Heart left ventricle (tissue), 13 donors: ENCODE results near the gene RPS14.

Source experiments
- CTCF ChIP-seq, 12 donors: fragments of 200-600 bp; sonication (generic) in 4 of 12; IDR thresholded peaks; one replicate each; pipeline versions ENCODE4 v1.5.0 to v1.8.0; 2018 to 2022; ENCODE audit warnings: antibody characterized with exemption in 12 of 12, mild to moderate bottlenecking in 5 of 12
- POLR2A ChIP-seq, 2 donors: fragments of 450-650 bp; IDR thresholded peaks; one replicate each; pipeline ENCODE4 v1.6.1; 2017; ENCODE audit warnings: antibody characterized with exemption in 2 of 2, mild to moderate bottlenecking in 2 of 2, moderate library complexity in 2 of 2
- donor health status: ischemic (EF 13 %, LVEDD 7.1; RV severe dilation, severe dysfunction).
- donor health status: DM: no; HTN: yes; CAD: no.
- donor health status: DM: no; HTN: no; CAD: no.
- donor health status: ischemic (EF 25% LVEDD 6.9; RV normal size, moderate dysfunction).
- donor health status: ischemic (EF 25% LVEDD 5.7; RV mildly dilated, moderate dysfunction).
- donor health status: ischemic (EF 35%, LVEDD 5.7; RV mildly dilated, moderate dysfunction).
- donor health status: nonischemic (EF 11% LVEDD 7.7; RV severe dilation, severe dysfunction).
- donor health status: DM: yes; HTN: yes; CAD: no.
- donor health status: PGD.
- donor health status: ischemic (EF 29% LVEDD 5.4; RV normal size, mild dysfunction).
- donor health status: nonischemic (EF 23%, LVEDD 6.1; RV moderate dilation, normal function).

DNA sequence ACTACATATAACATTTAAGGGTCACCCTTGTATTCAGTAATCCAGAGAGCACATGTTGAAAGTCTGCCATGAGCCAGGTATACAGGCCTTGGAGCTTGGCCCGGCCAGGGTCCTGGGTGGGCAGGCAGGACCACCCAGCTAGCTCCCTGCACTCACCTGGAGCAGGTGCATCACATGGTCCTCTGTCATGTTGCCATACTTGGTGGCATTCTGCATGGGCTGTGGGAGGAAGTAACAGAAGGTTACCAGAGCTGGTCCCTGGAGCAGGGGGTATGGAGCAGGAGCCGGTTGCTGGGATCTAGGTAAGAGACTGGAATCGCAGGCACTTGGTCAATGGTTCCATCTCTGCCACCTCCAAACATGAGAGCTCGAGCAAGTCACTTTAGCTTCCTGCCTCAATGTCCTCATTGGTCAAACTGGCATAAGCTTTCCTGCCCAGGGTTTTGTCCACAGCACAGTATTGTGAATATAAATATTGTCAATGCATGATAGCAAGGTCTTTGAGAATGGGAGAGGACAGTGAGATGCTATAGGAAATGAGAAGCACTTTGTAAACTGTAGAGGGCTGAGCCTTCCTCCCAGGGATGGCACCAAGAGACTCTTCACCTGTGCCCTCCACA, 43.3 kb downstream of the RPS14 start:
- TF ChIP-seq CTCF (IDR thresholded peaks at IDR 0.05): no peak
- TF ChIP-seq POLR2A (IDR thresholded peaks at IDR 0.05): no peak
